Fibroblast of lung (primary cell): ENCODE results near the gene POLD1. TPM values are rescaled to one million over a fixed set of nuclear protein-coding genes. Genes with fewer than 3 reads are reported as not detected.
"Not testable (repeated sequence)": the region's sequence is repeated elsewhere in the genome, so short reads cannot be mapped to it uniquely, and the experiment has no call there.

Experiments
- DNase-seq, 2 donors: peaks; one replicate each; pipeline versions ENCODE4 v3.0.0 to v3.0.0-alpha.2; 2010; ENCODE audit warnings: low read depth in 2 of 2
- H2AFZ ChIP-seq: 2 replicates; pipeline ENCODE4 v1.5.1; 2012; ENCODE audit warnings: low read length, control low read depth, inconsistent platforms
- H3K27ac ChIP-seq: 2 replicates; pipeline ENCODE4 v1.5.1; 2011; ENCODE audit warnings: low read length, control low read depth; ENCODE audit not compliant: insufficient read depth
- H3K27me3 ChIP-seq: 2 replicates; pipeline ENCODE4 v1.5.1; 2011; ENCODE audit warnings: mild to moderate bottlenecking, low read length; ENCODE audit not compliant: control insufficient read depth, insufficient read depth
- H3K36me3 ChIP-seq: 2 replicates; pipeline ENCODE4 v1.5.1; 2011; ENCODE audit warnings: low read length; ENCODE audit not compliant: control insufficient read depth, insufficient read depth
- H3K4me1 ChIP-seq: 2 replicates; pipeline ENCODE4 v1.5.1; 2011; ENCODE audit warnings: low read length; ENCODE audit not compliant: control insufficient read depth, insufficient read depth; ENCODE audit errors: extremely low read depth
- H3K4me2 ChIP-seq: 2 replicates; pipeline ENCODE4 v1.5.1; 2011; ENCODE audit warnings: low read length, control low read depth; ENCODE audit not compliant: insufficient read depth; ENCODE audit errors: extremely low read depth
- H3K4me3 ChIP-seq, 4 experiments: fragments of 200-600 bp in 1 of 4; sonication (generic) in 1 of 4; replicated peaks in 1 of 4; 2 replicates each; pipeline ENCODE4 v1.5.1; 2011 to 2016; ENCODE audit warnings: low read length in 4 of 4, low read depth in 3 of 4, mild to moderate bottlenecking in 3 of 4, control low read depth in 2 of 4, inconsistent platforms in 1 of 4, mixed read lengths in 1 of 4; ENCODE audit not compliant: insufficient read depth in 1 of 4; ENCODE audit errors: control extremely low read depth in 1 of 4
- H3K79me2 ChIP-seq: 2 replicates; pipeline ENCODE4 v1.5.1; 2012; ENCODE audit warnings: mild to moderate bottlenecking, low read length, inconsistent platforms; ENCODE audit not compliant: control insufficient read depth, insufficient read depth
- H3K9ac ChIP-seq: 2 replicates; pipeline ENCODE4 v1.5.1; 2011; ENCODE audit warnings: mild to moderate bottlenecking, low read length, control low read depth; ENCODE audit not compliant: insufficient read depth
- H3K9me3 ChIP-seq: 2 replicates; pipeline ENCODE4 v1.5.1; 2012; ENCODE audit warnings: low read depth, low read length; ENCODE audit not compliant: control insufficient read depth, insufficient read depth
- H4K20me1 ChIP-seq: 2 replicates; pipeline ENCODE4 v1.5.1; 2011; ENCODE audit warnings: low read length; ENCODE audit not compliant: control insufficient read depth, insufficient read depth; ENCODE audit errors: extremely low read depth
- EZH2 ChIP-seq: IDR thresholded peaks from 2 replicates; pipeline ENCODE4 v1.5.1; 2012; ENCODE audit warnings: low read length, control low read depth, mild to moderate bottlenecking; ENCODE audit errors: missing control alignments
- polyA plus RNA-seq, 2 donors: library from polyadenylated mRNA; depleted of rRNA in 1 of 2; stranded (reverse) in 1 of 2; unstranded in 1 of 2; fragments of >200 nt; gene quantifications; 2 replicates each; pipeline ENCODE4 v1.2.1, GENCODE V29; 2011 to 2012; ENCODE audit warnings: missing spikeins in 1 of 2
- total RNA-seq: library from RNA; depleted of rRNA; stranded (reverse); fragments of >200 nt; gene quantifications from 2 replicates; pipeline ENCODE4 v1.2.1, GENCODE V29; 2014
- TF ChIP-seq, protein P1 (sequence below), 2 donors: IDR thresholded peaks in 1 of 2; conservative IDR thresholded peaks in 1 of 2; 1 replicate in 1 of 2; 2 replicates in 1 of 2; pipeline ENCODE4 v1.5.1; 2011 to 2012; ENCODE audit warnings: low read length in 2 of 2, control low read depth in 1 of 2, inconsistent platforms in 1 of 2, low read depth in 1 of 2, mild to moderate bottlenecking in 1 of 2

The POLD1 gene
- total and polyA plus RNA-seq, 2 donors (not counting 1 experiment from before 2014, with no cell fraction given): 4.0 to 23.6 TPM

DNA sequence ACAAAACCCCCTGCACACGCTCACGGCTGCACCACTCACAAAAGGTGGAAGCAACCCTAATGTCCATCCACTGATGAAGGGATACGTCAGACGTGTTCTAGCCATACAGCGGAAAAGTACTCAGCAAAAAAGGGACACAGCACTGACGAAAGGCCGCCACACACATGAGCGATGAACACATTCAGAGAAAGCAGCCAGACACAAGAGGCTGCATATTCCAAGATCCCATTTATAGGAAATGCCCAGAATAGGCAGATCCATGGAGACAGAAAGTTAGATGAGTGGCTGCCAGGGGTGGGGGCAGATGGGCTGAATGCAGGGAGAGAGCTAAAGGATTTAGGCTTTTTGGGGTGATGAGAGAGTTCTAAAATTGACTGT lies 3.7 kb downstream of the POLD1 start:
- Histone ChIP-seq H3K9ac (no peak overlapping the region), H4K20me1 (no peaks in the 10 kb centered on the region), H2AFZ (no peak overlapping the region)

DNA sequence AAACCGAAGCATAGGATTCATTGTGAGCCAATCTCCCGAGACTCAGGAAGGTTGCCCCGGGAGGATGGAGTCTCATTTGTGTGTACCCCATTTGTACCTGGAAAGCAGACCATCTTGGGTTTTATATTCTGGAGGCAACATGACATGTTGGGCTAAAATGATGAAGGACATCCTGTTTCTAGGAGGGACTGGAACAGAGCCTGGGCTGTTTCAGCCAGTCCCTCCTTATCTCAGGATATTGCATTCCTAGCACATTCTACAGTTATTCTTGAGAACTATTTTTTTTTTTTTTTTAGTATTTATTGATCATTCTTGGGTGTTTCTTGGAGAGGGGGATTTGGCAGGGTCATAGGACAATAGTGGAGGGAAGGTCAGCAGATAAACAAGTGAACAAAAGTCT lies 6.1 kb downstream of the POLD1 start:
- not testable (repeated sequence) for H3K4me1 ChIP-seq, H3K27me3 ChIP-seq, H4K20me1 ChIP-seq, H2AFZ ChIP-seq, H3K4me3 ChIP-seq, DNase-seq, H3K4me2 ChIP-seq, H3K9me3 ChIP-seq, H3K9ac ChIP-seq, H3K36me3 ChIP-seq, H3K27ac ChIP-seq
- H3K79me2 ChIP-seq: peaks cover 21% of the 10 kb centered on the region

More for the DNA sequence above, 3.7 kb downstream of the POLD1 start:
- Histone ChIP-seq H3K27me3 (no peaks in the 10 kb centered on the region), H3K79me2 (peaks cover 24% of the 10 kb centered on the region), H3K9me3 (no peaks in the 10 kb centered on the region), H3K36me3 (peaks cover 2% of the 10 kb centered on the region), H3K27ac (no peak overlapping the region), H3K4me2 (no peak overlapping the region), H3K4me3 (no peak overlapping the region), H3K4me1 (peaks cover 2% of the 10 kb centered on the region)
- no peak for TF ChIP-seq EZH2
- TF ChIP-seq, protein P1, sequence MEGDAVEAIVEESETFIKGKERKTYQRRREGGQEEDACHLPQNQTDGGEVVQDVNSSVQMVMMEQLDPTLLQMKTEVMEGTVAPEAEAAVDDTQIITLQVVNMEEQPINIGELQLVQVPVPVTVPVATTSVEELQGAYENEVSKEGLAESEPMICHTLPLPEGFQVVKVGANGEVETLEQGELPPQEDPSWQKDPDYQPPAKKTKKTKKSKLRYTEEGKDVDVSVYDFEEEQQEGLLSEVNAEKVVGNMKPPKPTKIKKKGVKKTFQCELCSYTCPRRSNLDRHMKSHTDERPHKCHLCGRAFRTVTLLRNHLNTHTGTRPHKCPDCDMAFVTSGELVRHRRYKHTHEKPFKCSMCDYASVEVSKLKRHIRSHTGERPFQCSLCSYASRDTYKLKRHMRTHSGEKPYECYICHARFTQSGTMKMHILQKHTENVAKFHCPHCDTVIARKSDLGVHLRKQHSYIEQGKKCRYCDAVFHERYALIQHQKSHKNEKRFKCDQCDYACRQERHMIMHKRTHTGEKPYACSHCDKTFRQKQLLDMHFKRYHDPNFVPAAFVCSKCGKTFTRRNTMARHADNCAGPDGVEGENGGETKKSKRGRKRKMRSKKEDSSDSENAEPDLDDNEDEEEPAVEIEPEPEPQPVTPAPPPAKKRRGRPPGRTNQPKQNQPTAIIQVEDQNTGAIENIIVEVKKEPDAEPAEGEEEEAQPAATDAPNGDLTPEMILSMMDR (conservative IDR thresholded peaks at IDR 0.05 in 1 of 2, IDR thresholded peaks at IDR 0.05 in 1 of 2; ENCODE audit: low read depth in 1 of 2, low read length in 2 of 2): no peak
- DNase-seq: no peak

DNA sequence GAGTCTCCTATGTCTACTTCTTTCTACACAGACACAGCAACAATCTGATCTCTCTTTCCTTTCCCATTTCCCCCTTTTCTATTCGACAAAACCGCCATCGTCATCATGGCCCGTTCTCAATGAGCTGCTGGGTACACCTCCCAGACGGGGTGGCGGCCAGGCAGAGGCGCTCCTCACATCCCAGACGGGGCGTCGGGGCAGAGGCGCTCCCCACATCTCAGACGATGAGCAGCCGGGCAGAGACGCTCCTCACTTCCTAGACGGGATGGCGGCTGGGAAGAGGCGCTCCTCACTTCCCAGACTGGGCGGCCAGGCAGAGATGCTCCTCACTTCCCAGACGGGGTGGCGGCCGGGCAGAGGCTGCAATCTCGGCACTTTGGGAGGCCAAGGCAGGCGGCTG lies 6.8 kb downstream of the POLD1 start:
- H3K9me3 ChIP-seq, H3K27me3 ChIP-seq, H2AFZ ChIP-seq, H4K20me1 ChIP-seq, H3K4me2 ChIP-seq, H3K36me3 ChIP-seq, H3K4me1 ChIP-seq, H3K4me3 ChIP-seq, DNase-seq, H3K9ac ChIP-seq, H3K27ac ChIP-seq: not testable (repeated sequence)
- peaks cover 18% of the 10 kb centered on the region for H3K79me2 ChIP-seq

DNA sequence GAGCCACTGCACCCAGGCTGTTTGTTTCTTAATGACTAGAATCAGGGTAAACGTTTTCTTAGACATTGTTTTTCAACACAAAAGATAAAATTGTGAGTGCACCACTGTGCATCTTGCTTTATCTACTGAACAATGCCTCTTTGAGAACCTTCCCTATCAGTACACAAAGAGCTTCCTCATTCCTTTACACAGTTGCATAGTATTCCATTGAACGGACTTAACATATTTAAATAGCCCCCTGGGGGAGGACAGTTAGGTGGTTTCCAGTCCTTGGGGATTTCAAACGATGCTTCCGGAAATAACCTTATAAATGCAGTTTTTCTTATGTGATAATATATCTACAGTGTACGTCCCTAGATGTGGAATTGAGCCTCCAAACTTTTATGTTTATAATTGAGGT lies 8.6 kb downstream of the POLD1 start:
- Histone ChIP-seq H3K79me2 (peaks cover 6% of the 10 kb centered on the region), H3K27ac (no peak overlapping the region), H3K27me3 (no peaks in the 10 kb centered on the region), H4K20me1 (no peaks in the 10 kb centered on the region), H3K9me3 (no peaks in the 10 kb centered on the region), H3K4me3 (no peak overlapping the region), H3K4me1 (no peaks in the 10 kb centered on the region), H3K9ac (no peak overlapping the region), H2AFZ (no peak overlapping the region), H3K4me2 (no peak overlapping the region), H3K36me3 (no peaks in the 10 kb centered on the region)
- no peak for DNase-seq
- no peak for TF ChIP-seq EZH2
- TF ChIP-seq, protein P1 (conservative IDR thresholded peaks at IDR 0.05 in 1 of 2, IDR thresholded peaks at IDR 0.05 in 1 of 2; ENCODE audit: low read depth in 1 of 2, low read length in 2 of 2): no peak
